ENCODE results near the gene UST.

DNA sequence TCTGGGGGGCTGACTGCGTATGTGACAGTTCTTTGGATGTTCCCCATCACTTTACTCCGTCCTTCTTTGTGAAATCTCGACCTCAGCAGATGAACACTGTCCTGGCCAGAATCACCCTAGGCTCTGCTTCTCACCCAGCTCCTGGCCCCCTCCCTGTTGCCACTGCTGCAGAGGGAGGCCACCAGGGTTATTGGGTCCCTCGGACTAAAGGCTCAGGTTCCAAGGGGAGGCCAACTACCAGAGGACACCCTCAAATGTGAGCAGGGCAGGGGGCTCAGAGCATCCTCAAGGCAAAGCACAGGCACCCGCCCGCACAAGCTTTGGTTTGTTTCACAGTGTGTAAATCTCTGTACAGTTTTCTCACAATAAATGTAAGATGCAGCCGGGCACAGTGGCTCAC is 269.9 kb downstream of the UST start:
- TF ChIP-seq EZH2phosphoT487 (conservative IDR thresholded peaks at IDR 0.05; ENCODE audit: low read length) = no peak
- TF ChIP-seq, protein P1, sequence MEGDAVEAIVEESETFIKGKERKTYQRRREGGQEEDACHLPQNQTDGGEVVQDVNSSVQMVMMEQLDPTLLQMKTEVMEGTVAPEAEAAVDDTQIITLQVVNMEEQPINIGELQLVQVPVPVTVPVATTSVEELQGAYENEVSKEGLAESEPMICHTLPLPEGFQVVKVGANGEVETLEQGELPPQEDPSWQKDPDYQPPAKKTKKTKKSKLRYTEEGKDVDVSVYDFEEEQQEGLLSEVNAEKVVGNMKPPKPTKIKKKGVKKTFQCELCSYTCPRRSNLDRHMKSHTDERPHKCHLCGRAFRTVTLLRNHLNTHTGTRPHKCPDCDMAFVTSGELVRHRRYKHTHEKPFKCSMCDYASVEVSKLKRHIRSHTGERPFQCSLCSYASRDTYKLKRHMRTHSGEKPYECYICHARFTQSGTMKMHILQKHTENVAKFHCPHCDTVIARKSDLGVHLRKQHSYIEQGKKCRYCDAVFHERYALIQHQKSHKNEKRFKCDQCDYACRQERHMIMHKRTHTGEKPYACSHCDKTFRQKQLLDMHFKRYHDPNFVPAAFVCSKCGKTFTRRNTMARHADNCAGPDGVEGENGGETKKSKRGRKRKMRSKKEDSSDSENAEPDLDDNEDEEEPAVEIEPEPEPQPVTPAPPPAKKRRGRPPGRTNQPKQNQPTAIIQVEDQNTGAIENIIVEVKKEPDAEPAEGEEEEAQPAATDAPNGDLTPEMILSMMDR (IDR thresholded peaks at IDR 0.05; ENCODE audit: insufficient read depth, low read length, poor library complexity, severe bottlenecking) = no peak

All from SU-DHL-6 (cell line).